GM11168 (cell line): Measurements from ENCODE around the gene SPN.
"Not testable (repeated sequence)": the region's sequence is repeated elsewhere in the genome, so short reads cannot be mapped to it uniquely, and the experiment has no call there.

Experiments
- in situ Hi-C: fragments of 300-500 bp; cut with MboI; formaldehyde crosslinking; loops from one replicate; pipeline ENCODE4 v1.12.0; 2022; ENCODE audit warnings: low sequenced_read_pairs; ENCODE audit not compliant: unreplicated experiment

The SPN gene

GRCh38 chr16:29674188-29674587 is 11.1 kb downstream of the SPN start:
- in situ Hi-C loops = no loop called here

- in situ Hi-C loops = no loop called here
Measured at GRCh38 chr16:29675811-29676643, 13.0 kb downstream of the SPN start.

DNA sequence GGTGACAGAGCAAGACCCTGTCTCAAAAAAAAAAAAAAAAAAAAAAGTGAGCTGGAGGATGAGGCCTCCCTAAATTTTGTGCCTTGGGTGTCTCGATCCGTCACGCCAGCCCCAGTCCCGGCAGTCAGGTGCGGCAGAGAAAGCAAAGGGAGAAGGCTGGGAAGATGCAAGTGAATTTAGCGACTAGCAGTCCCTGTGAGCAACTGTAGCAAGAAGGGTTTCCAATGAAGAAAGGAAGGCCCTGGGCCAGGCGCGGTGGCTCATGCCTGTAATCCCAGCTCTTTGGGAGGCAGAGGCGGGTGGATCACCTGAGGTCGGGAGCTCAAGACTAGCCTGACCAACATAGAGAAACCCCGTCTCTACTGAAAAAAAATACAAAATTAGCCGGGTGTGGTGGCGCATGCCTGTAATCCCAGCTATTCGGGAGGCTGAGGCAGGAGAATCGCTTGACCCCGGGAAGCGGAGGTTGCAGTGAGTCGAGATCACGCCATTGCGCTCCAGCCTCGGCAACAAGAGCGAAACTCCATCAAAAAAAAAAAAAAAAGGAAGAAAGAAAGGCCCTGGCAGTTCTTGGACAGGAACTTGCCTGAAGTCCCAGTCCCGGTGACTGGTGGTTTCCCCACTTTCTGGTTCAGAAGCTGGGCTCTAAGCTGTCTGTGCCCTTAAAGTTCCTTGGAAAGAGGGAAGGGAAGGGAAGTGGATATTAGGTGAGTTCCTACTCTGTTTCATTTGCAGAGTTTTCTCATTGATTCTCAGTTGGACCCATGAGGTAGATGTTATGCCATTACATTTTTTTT is 14.1 kb downstream of the SPN start:
- in situ Hi-C loops = no loop called here

DNA sequence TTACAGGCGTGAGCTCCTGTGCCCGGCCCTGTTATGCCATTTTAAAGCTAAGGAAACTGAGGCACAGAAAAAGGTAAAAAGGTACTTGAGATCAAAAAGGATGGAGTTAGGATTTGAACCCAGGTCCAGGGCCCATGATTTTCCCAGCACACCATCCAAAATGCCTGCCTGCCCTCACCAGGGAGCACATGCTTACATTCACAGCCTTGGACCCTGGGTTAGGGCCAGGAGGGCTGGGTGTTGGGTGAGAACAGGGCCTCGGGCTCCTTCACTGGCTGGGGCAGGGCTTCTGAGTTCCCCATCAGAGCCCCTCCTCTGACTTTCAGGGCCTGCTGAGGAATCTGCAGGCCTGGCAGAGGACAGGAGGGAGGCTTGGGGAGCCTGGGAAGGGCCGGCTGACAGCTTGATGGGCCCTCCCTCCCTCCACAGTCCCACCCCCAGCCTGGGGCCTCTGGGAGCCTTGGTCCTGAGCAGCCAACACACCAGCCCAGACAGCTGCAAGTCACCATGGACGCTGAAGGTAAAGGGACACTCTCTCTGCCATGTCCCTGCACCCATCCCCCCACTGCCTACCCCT is 15.7 kb downstream of the SPN start, which contains the start of gene QPRT:
QPRT (plus strand) TSS at position 490 of the 577 bp plus-strand sequence; CDS start at position 508, 18 bp downstream.
- in situ Hi-C loops = no loop called here

- in situ Hi-C loops = loop anchor here (10.0 kb wide), 1 partner anchor 335 kb away; the partner anchor contains the start of gene DOC2A
Measured at GRCh38 chr16:29680180-29680598, 17.1 kb downstream of the SPN start.

DNA sequence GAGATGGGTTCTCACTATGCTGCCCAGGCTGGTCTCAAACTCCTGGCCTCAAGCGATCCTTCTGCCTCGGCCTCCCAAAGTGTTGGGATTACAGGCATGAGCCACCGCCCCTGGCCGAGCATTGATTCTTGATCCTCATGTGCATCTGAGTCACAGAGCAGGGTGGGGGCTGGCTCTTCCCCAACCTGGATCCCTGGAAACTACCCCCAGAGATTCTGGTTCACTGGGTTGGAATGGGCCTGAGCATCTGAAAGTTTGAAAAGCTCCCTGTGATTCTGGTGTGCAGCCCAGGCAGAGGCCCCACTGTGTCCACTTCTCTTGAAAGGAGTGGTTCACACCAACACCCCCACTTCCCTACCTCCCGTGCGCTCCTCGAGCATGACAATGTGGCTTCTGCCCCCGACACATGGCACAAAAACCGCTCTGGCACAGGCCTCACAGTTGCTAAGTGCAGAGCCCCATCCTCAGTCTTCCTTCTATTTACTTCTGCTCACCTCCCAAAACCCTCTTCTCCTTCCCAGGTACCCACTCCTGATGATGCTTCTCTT is 20.6 kb downstream of the SPN start:
- in situ Hi-C loops = loop anchor here (10.0 kb wide), 1 partner anchor 331 kb away; the partner anchor contains the start of gene DOC2A

- in situ Hi-C loops = loop anchor here (10.0 kb wide), 1 partner anchor 330 kb away; the partner anchor contains the start of gene DOC2A
Measured at GRCh38 chr16:29684679-29685078, 21.6 kb downstream of the SPN start.

DNA sequence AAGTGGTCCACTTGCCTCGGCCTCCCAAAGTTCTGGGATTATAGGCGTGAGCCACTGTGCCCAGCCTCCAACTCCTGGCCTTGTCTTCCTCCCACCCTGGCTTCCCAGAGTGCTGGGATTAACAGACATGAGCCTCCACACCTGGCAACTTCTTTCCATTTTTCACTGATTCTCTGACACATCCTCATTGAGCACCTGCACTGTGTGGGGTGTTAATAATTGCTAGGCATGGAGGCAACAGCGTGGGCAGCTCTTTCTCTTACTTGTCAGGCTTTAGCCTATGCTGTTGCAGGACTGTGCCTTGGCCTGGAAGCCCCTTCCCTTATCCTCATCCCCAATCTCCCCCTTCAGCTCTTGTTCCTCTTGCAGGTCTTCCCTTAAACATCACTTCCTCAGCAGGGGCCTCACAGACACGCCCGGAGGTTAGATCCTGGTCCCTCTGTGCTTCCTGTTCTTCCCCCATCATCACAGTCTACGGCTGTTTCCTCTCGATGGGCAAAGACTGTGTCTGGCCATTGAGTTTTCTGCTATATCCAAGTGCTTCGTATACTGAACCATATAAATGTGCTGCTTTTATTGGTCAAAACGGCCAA is 23.8 kb downstream of the SPN start:
- in situ Hi-C loops = loop anchor here (10.0 kb wide), 1 partner anchor 328 kb away; the partner anchor contains the start of gene DOC2A

GRCh38 chr16:29687755-29688154 is 24.7 kb downstream of the SPN start:
- in situ Hi-C loops = loop anchor here (10.0 kb wide), 1 partner anchor 327 kb away; the partner anchor contains the start of gene DOC2A

- in situ Hi-C loops = loop anchor here (10.0 kb wide), 1 partner anchor 327 kb away; the partner anchor contains the start of gene DOC2A
Measured at GRCh38 chr16:29688172-29688571, 25.1 kb downstream of the SPN start.

DNA sequence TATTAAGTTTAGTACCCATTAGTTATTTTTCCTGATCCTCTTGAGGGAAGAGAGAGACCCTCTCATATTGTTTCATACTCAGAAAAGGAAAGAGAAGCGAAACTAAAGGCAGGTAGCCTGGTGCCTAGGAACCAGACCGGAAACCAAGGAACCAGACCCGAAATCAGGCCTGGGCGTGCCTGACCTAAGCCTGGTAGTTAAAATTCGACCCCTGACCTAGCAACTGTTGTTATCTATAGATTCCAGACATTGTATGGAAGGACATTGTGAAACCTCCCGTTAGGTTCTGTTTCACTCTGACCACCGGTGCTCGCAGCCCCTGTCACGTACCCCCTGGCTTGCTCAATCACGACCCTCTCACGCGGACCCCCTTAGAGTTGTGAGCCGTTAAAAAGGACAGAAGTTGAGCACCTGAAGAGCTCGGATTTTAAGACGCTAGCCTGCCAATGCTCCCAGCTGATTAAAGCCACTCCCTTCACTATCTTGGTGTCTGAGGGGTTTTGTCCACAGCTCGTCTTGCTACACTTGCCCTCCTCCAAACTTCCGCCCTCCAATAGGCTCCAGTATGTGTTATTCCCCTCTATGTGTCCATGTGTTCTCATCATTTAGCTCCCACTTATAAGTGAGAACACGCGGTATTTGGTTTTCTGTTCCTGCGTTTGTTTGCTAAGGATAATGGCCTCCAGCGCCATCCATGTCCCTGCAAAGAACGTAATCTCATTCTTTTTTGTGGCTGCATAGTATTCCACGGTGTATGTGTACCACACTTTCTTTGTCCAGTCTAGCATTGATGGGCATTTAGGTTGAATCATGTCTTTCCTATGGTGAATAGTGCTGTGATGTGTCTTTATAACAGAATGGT is 26.7 kb downstream of the SPN start:
- in situ Hi-C loops = loop anchor here (10.0 kb wide), 1 partner anchor 325 kb away; the partner anchor contains the start of gene DOC2A

DNA sequence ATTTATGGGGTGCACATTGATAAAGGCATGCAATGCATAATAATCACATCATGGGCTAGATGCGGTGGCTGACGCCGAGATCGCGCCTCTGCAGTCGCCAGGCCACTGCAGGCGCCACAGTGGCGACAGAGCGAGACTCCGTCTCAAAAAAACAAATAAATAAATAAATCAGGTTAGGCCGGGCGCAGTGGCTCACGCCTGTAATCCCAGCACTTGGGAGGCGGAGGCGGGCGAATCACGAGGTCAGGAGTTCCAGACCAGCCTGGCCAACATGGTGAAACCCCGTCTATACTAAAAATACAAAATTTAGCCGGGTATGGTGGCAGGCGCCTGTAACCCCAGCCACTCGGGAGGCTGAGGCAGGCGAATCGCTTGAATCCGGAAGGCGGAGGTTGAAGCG is 29.6 kb downstream of the SPN start:
- in situ Hi-C loops = not testable (repeated sequence)

GRCh38 chr16:29694384-29695195 is 31.5 kb downstream of the SPN start:
- in situ Hi-C loops = no loop called here

DNA sequence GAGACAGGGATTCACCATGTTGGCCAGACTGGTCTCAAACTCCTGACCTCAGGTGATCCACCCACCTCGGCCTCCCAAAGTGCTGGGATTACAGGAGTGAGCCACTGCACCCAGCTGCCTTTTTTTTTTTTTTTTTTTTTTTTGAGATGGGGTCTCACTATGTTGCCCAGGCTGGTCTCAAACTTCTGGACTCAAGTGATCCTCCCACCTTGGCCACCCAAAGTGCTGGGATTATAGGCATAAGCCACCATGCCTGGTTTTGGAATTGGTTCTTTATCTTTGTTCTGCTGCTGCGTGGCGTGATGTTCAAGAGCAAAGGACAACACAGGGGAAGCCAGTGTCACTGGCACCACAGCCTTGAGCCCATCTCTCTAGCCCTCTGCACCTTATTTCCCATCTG is 32.6 kb downstream of the SPN start:
- in situ Hi-C loops = not testable (repeated sequence)

GRCh38 chr16:29696881-29697331 is 33.9 kb downstream of the SPN start:
- in situ Hi-C loops = no loop called here

DNA sequence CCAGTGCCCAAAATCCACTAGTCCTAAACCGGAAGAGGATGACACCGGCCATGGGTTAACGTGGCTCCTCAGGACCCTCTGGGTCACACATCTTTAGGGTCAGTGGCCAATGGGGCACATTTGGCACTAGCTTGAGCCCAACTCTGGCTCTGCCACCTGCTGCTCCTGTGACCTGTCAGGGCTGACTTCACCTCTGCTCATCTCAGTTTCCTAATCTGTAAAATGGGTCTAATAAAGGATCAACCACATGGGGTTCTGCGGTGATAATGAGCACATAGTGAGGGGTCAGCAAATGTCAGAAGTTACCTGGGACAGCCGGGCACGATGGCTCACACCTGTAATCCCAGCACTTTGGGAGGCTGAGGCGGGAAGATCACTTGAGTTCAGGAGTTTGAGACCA is 34.3 kb downstream of the SPN start:
- in situ Hi-C loops = no loop called here

- in situ Hi-C loops = no loop called here
Measured at GRCh38 chr16:29698042-29698441, 35.0 kb downstream of the SPN start.
